ENCODE results near the gene GINS2.

Gene GINS2

GRCh38 chr16:85699628-85700027 lies 10.9 kb upstream of the GINS2 start:
- Histone ChIP-seq H3K9ac (ENCODE audit: low read length) (no peak overlapping the region), H3K36me3 (ENCODE audit: control insufficient read depth, insufficient read depth, low read length, severe bottlenecking) (no peaks in the 10 kb centered on the region), H3K27me3 (replicated peaks; ENCODE audit: control insufficient read depth, insufficient read depth, low read length) (peaks cover 50% of the 10 kb centered on the region), H3K4me1 (ENCODE audit: control insufficient read depth, insufficient read depth, low read length) (peaks cover 10% of the 10 kb centered on the region), H3K4me3 (ENCODE audit: low read length) (no peak overlapping the region), H3K9me3 (ENCODE audit: control insufficient read depth, low read length) (peaks cover 8% of the 10 kb centered on the region)
- peak; percentile 34 for DNase-seq (ENCODE audit: low read depth)

DNA sequence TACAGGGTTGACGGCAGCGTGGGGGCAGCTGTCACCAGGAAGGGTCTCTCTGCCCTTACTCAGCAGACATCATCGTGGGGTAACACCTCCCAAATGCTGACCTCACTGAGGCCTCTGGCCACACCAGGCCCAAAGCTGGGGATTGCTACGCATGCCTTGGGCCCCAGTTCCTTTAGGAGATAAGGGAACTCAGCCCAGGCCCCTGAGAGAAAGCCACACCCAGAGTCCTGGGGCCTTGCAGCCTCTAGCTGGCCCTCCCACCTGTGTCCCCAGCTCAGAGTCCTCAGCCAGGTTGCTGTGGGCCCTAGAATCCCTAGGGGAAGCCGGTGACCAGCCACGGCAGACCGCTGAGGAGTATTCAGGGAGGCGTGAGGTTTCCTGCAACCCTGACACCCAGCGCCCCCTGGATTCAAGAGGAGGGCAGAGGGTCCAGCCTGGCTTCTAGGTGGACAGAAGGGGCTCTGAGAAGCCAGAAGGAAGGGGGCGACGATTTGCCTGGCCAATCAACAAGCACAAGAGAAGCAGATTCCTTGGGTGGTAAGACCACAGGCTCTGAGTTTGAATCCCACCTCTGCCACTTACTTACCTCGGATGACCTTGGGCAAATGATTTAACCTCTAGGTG lies 10.3 kb upstream of the GINS2 start:
- Histone ChIP-seq H3K4me1 (ENCODE audit: control insufficient read depth, insufficient read depth, low read length) (peaks cover 10% of the 10 kb centered on the region), H3K9me3 (ENCODE audit: control insufficient read depth, low read length) (peaks cover 8% of the 10 kb centered on the region), H3K9ac (ENCODE audit: low read length) (no peak overlapping the region), H3K4me3 (ENCODE audit: low read length) (no peak overlapping the region), H3K27me3 (replicated peaks; ENCODE audit: control insufficient read depth, insufficient read depth, low read length) (peaks cover 51% of the 10 kb centered on the region), H3K36me3 (ENCODE audit: control insufficient read depth, insufficient read depth, low read length, severe bottlenecking) (no peaks in the 10 kb centered on the region)
- no peak for DNase-seq (ENCODE audit: low read depth)

DNA sequence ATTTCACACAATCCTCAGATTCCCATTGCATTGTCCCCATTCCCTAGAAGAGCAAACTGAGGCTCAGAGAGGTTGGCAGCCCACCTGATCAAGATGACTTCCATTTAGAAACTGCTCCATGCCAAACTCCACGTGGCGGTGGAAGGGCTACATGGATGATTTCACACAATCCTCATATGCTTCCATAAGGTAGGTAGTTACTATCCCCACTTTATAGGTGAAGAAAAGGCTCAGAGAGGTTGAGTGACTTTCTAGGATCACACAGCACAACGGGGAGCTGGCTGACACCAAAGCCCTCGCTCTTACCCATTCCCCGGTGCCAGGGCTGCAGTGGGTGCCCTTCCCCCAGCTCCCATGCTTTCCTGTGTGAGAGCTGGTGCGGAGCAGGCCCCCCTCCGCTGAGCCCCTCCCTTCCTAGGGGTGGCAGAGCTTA lies 9.7 kb upstream of the GINS2 start:
- DNase-seq (ENCODE audit: low read depth): no peak
- H3K36me3 ChIP-seq (ENCODE audit: control insufficient read depth, insufficient read depth, low read length, severe bottlenecking): no peaks in the 10 kb centered on the region
- H3K4me1 ChIP-seq (ENCODE audit: control insufficient read depth, insufficient read depth, low read length): peaks cover 10% of the 10 kb centered on the region
- H3K9me3 ChIP-seq (ENCODE audit: control insufficient read depth, low read length): peaks cover 8% of the 10 kb centered on the region
- peaks cover 51% of the 10 kb centered on the region for H3K27me3 ChIP-seq (replicated peaks; ENCODE audit: control insufficient read depth, insufficient read depth, low read length)
- no peak overlapping the region for H3K4me3 ChIP-seq (ENCODE audit: low read length)
- H3K9ac ChIP-seq (ENCODE audit: low read length): no peak overlapping the region

GRCh38 chr16:85697431-85697830 lies 8.7 kb upstream of the GINS2 start:
- no peaks in the 10 kb centered on the region for H3K36me3 ChIP-seq (ENCODE audit: control insufficient read depth, insufficient read depth, low read length, severe bottlenecking)
- peaks cover 61% of the 10 kb centered on the region for H3K27me3 ChIP-seq (replicated peaks; ENCODE audit: control insufficient read depth, insufficient read depth, low read length)

DNA sequence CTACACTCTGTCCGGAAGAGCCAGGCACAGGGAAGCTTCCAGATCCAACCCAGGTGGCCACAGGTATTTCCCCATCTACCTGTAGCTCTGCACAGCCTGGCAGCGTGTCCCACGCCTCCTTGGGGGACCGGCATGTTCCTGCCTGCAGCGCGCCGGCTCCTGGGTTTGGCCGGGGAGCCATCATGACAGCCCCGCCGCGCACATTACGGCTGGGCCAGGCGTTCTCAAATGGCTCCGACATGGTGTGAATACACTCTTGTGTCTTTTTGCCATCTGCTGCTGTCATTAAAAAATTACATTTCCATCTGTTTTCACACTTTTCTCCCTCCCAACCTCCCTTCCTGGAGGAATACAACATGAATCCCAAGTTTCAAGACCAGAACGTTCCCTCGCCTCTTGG lies 8.0 kb upstream of the GINS2 start:
- peaks cover 67% of the 10 kb centered on the region for H3K27me3 ChIP-seq (replicated peaks; ENCODE audit: control insufficient read depth, insufficient read depth, low read length)
- peaks cover 5% of the 10 kb centered on the region for H3K9me3 ChIP-seq (ENCODE audit: control insufficient read depth, low read length)
- peaks cover 10% of the 10 kb centered on the region for H3K4me1 ChIP-seq (ENCODE audit: control insufficient read depth, insufficient read depth, low read length)
- no peaks in the 10 kb centered on the region for H3K36me3 ChIP-seq (ENCODE audit: control insufficient read depth, insufficient read depth, low read length, severe bottlenecking)
- no peak overlapping the region for H3K9ac ChIP-seq (ENCODE audit: low read length)
- DNase-seq (ENCODE audit: low read depth): no peak
- H3K4me3 ChIP-seq (ENCODE audit: low read length): no peak overlapping the region

More at GRCh38 chr16:85697431-85697830, 8.7 kb upstream of the GINS2 start:
- Histone ChIP-seq H3K4me3 (ENCODE audit: low read length) (no peak overlapping the region), H3K9ac (ENCODE audit: low read length) (no peak overlapping the region), H3K4me1 (ENCODE audit: control insufficient read depth, insufficient read depth, low read length) (peaks cover 10% of the 10 kb centered on the region), H3K9me3 (ENCODE audit: control insufficient read depth, low read length) (peaks cover 8% of the 10 kb centered on the region)
- DNase-seq (ENCODE audit: low read depth): no peak

DNA sequence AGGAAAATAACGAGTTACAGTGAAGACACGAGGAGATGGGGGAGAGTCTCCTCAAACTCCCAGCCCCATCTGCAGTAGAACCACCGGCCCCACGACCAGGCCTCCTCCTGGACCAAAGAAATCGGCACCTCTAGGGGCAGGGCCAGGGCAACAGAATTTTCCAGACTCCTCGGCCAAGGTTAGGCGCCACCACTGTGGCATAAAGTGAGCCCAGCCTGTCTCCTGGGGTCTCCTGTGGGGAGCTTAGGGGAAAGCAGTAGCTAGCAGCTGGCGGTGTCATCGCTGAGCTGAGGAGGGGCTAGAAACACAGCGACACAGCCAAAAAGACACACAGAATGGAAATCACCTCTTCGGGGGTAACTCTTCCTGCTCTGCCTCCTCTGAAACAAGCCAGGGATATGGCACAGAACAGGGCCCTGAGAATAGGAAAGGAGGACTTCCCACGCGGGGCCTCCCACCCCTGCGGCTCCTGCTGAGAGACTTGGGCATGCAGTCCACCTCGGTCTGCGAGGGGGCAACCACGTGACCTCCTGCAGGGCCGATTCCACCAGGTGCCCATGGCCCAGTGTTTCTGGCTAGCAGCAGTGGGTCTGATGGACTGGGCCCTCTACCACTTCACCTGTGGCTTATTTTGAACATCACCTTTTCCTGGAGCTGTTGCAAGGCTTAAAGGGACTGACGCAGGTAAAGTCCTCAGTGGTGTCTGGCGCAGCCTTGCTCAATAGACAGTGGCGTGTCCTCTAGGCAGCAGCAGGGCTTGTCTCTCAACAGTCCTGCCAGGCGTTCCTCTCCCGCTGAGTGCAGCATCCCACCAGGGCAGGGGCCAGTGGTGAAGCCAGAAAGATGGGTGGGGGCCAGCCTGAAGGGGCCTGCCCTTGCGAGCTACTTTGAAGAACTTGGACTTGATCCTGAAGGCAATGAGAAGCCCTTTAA lies 6.7 kb upstream of the GINS2 start:
- H3K4me3 ChIP-seq (ENCODE audit: low read length): no peak overlapping the region
- no peaks in the 10 kb centered on the region for H3K9me3 ChIP-seq (ENCODE audit: control insufficient read depth, low read length)
- H3K4me1 ChIP-seq (ENCODE audit: control insufficient read depth, insufficient read depth, low read length): peaks cover 10% of the 10 kb centered on the region
- DNase-seq (ENCODE audit: low read depth): no peak
- H3K27me3 ChIP-seq (replicated peaks; ENCODE audit: control insufficient read depth, insufficient read depth, low read length): peaks cover 67% of the 10 kb centered on the region
- no peak overlapping the region for H3K9ac ChIP-seq (ENCODE audit: low read length)
- H3K36me3 ChIP-seq (ENCODE audit: control insufficient read depth, insufficient read depth, low read length, severe bottlenecking): no peaks in the 10 kb centered on the region

GRCh38 chr16:85690469-85691064 lies 1.8 kb upstream of the GINS2 start:
- Histone ChIP-seq H3K27me3 (replicated peaks; ENCODE audit: control insufficient read depth, insufficient read depth, low read length) (peaks cover 33% of the 10 kb centered on the region), H3K4me3 (ENCODE audit: low read length) (no peak overlapping the region), H3K36me3 (ENCODE audit: control insufficient read depth, insufficient read depth, low read length, severe bottlenecking) (no peaks in the 10 kb centered on the region), H3K4me1 (ENCODE audit: control insufficient read depth, insufficient read depth, low read length) (no peaks in the 10 kb centered on the region), H3K9ac (ENCODE audit: low read length) (no peak overlapping the region), H3K9me3 (ENCODE audit: control insufficient read depth, low read length) (no peaks in the 10 kb centered on the region)
- no peak for DNase-seq (ENCODE audit: low read depth)

DNA sequence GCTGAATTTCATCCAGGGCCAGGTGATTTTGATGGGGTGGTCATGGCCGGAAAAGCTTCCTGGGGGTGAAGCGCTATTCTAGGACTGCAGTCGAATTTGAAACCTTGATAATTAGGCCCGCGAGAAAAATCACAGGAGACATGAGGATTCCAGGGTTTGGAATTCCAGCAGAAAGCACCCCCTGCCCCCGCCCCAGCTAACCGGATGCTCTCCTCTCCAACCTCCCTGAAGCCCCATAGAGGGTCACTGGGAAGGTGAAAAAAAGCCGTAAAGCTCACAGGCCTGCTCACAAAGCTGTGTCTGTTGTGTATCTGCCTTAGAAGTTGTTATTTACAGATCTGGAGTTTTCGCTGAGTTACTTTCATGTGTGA lies 1.2 kb upstream of the GINS2 start:
- H3K9ac ChIP-seq (ENCODE audit: low read length): no peak overlapping the region
- peaks cover 27% of the 10 kb centered on the region for H3K27me3 ChIP-seq (replicated peaks; ENCODE audit: control insufficient read depth, insufficient read depth, low read length)
- H3K9me3 ChIP-seq (ENCODE audit: control insufficient read depth, low read length): no peaks in the 10 kb centered on the region
- no peaks in the 10 kb centered on the region for H3K36me3 ChIP-seq (ENCODE audit: control insufficient read depth, insufficient read depth, low read length, severe bottlenecking)
- DNase-seq (ENCODE audit: low read depth): no peak
- no peak overlapping the region for H3K4me3 ChIP-seq (ENCODE audit: low read length)
- no peaks in the 10 kb centered on the region for H3K4me1 ChIP-seq (ENCODE audit: control insufficient read depth, insufficient read depth, low read length)

GRCh38 chr16:85689285-85689949 lies 663 bp upstream of the GINS2 start:
- Histone ChIP-seq H3K4me1 (ENCODE audit: control insufficient read depth, insufficient read depth, low read length) (no peaks in the 10 kb centered on the region), H3K27me3 (replicated peaks; ENCODE audit: control insufficient read depth, insufficient read depth, low read length) (peaks cover 23% of the 10 kb centered on the region), H3K9ac (ENCODE audit: low read length) (peak overlapping the region; percentile 29), H3K36me3 (ENCODE audit: control insufficient read depth, insufficient read depth, low read length, severe bottlenecking) (no peaks in the 10 kb centered on the region), H3K9me3 (ENCODE audit: control insufficient read depth, low read length) (no peaks in the 10 kb centered on the region), H3K4me3 (ENCODE audit: low read length) (peak overlapping the region; percentile 69)
- DNase-seq (ENCODE audit: low read depth): no peak

- Histone ChIP-seq H3K9me3 (ENCODE audit: control insufficient read depth, low read length) (no peaks in the 10 kb centered on the region), H3K36me3 (ENCODE audit: control insufficient read depth, insufficient read depth, low read length, severe bottlenecking) (no peaks in the 10 kb centered on the region), H3K27me3 (replicated peaks; ENCODE audit: control insufficient read depth, insufficient read depth, low read length) (peaks cover 17% of the 10 kb centered on the region), H3K9ac (ENCODE audit: low read length) (no peak overlapping the region), H3K4me1 (ENCODE audit: control insufficient read depth, insufficient read depth, low read length) (no peaks in the 10 kb centered on the region), H3K4me3 (ENCODE audit: low read length) (peak overlapping the region; percentile 86)
- no peak for DNase-seq (ENCODE audit: low read depth)
These were observed 893 bp downstream of the GINS2 start for GRCh38 chr16:85687651-85688471.
